BE2C (cell line): ENCODE results near the gene ZNF132.

ENCODE experiments used
- DNase-seq: peaks from one replicate; pipeline ENCODE4 v3.0.0-alpha.2; 2020
- H3K27me3 ChIP-seq: fragments of 250-450 bp; sonication (Bioruptor Pico); 2 replicates; pipeline ENCODE4 v1.5.1; 2020; ENCODE audit warnings: mild to moderate bottlenecking
- H3K36me3 ChIP-seq: fragments of 250-450 bp; sonication (Bioruptor Pico); 2 replicates; pipeline ENCODE4 v1.5.1; 2020; ENCODE audit warnings: mild to moderate bottlenecking
- H3K4me1 ChIP-seq: fragments of 250-450 bp; sonication (Bioruptor Pico); 2 replicates; pipeline ENCODE4 v1.5.1; 2020
- H3K4me3 ChIP-seq: 2 replicates; pipeline ENCODE4 v1.5.1; 2011; ENCODE audit warnings: low read depth, low read length
- H3K9me3 ChIP-seq: fragments of 250-450 bp; sonication (Bioruptor Pico); 2 replicates; pipeline ENCODE4 v1.5.1; 2020
- CTCF ChIP-seq: IDR thresholded peaks from 2 replicates; pipeline ENCODE4 v1.5.1; 2012; ENCODE audit warnings: mild to moderate bottlenecking, low read depth, low read length

The ZNF132 gene

GRCh38 chr19:58401840-58402421 lies 38.0 kb downstream of the ZNF132 start:
- Histone ChIP-seq H3K36me3 (no peaks in the 10 kb centered on the region), H3K9me3 (no peaks in the 10 kb centered on the region), H3K27me3 (no peaks in the 10 kb centered on the region), H3K4me1 (peaks cover 3% of the 10 kb centered on the region; the same call in 1 of the 2 replicates), H3K4me3 (peak overlapping the region; percentile 81)
- TF ChIP-seq CTCF: no peak
- DNase-seq: no peak

- H3K27me3 ChIP-seq: no peaks in the 10 kb centered on the region
- peak overlapping the region; percentile 81 for H3K4me3 ChIP-seq
- H3K36me3 ChIP-seq: no peaks in the 10 kb centered on the region
- H3K4me1 ChIP-seq: peaks cover 3% of the 10 kb centered on the region; the same call in 1 of the 2 replicates
- DNase-seq: peak; percentile 99
- no peaks in the 10 kb centered on the region for H3K9me3 ChIP-seq
- no peak for TF ChIP-seq CTCF
Observed at GRCh38 chr19:58400916-58401839, 38.8 kb downstream of the ZNF132 start.

- no peak for DNase-seq
Observed at GRCh38 chr19:58400316-58400915, 39.5 kb downstream of the ZNF132 start.

GRCh38 chr19:58399903-58400302 lies 40.0 kb downstream of the ZNF132 start:
- H3K4me1 ChIP-seq: peaks cover 3% of the 10 kb centered on the region; the same call in 1 of the 2 replicates
- H3K4me3 ChIP-seq: no peak overlapping the region
- H3K36me3 ChIP-seq: peaks cover 12% of the 10 kb centered on the region
- no peak for TF ChIP-seq CTCF
- H3K27me3 ChIP-seq: no peaks in the 10 kb centered on the region; the same call in 1 of the 2 replicates
- no peaks in the 10 kb centered on the region for H3K9me3 ChIP-seq
- DNase-seq: no peak

More at GRCh38 chr19:58400316-58400915, 39.5 kb downstream of the ZNF132 start:
- no peaks in the 10 kb centered on the region for H3K9me3 ChIP-seq
- H3K36me3 ChIP-seq: peaks cover 7% of the 10 kb centered on the region
- H3K27me3 ChIP-seq: no peaks in the 10 kb centered on the region; the same call in 1 of the 2 replicates
- H3K4me3 ChIP-seq: peak overlapping the region; percentile 44
- TF ChIP-seq CTCF: no peak
- peaks cover 3% of the 10 kb centered on the region; the same call in 1 of the 2 replicates for H3K4me1 ChIP-seq

- no peaks in the 10 kb centered on the region; the same call in 1 of the 2 replicates for H3K27me3 ChIP-seq
- H3K36me3 ChIP-seq: peaks cover 26% of the 10 kb centered on the region
- TF ChIP-seq CTCF: no peak
- no peak overlapping the region for H3K4me3 ChIP-seq
- DNase-seq: no peak
- no peaks in the 10 kb centered on the region for H3K9me3 ChIP-seq
- peaks cover 3% of the 10 kb centered on the region; the same call in 1 of the 2 replicates for H3K4me1 ChIP-seq
Observed at GRCh38 chr19:58398545-58398944, 41.4 kb downstream of the ZNF132 start.
